RPMI7951 (cell line): ENCODE results near the gene SLCO1A2. TPM values are rescaled to one million over a fixed set of nuclear protein-coding genes. Genes with fewer than 3 reads are reported as not detected.
A peak's percentile ranks its signal among the peaks of the same experiment; 100 is the strongest.

Experiments used
- DNase-seq: peaks from one replicate; pipeline ENCODE4 v3.0.0-alpha.2; 2012; ENCODE audit warnings: low read depth
- total RNA-seq: library from RNA; depleted of rRNA; stranded (reverse); fragments of >200 nt; shearing (Covaris generic); gene quantifications from 2 replicates; pipeline ENCODE4 v1.2.3, GENCODE V29; 2014

SLCO1A2 gene
- total RNA-seq, 1 experiment from 2014 or later = not detected

DNA sequence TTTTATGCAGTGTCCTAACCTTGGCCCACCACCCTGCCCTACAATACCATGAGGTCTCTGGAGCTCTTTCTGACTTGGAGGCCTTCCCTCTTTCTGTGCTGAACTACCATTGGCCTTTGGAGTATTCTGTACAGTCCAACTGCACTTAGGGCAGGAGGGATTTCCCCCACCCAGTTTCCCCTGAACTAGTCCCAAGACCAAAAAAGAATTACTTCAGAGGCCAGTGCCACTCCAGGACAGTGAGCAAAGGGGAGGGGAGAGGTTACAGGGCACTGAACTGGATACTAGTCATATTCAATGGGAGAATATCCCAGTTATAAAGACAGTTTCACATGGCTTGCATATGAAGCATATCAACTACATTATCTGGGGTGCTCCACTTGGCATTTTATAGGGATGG is 6.1 kb downstream of the SLCO1A2 start:
- no peak for DNase-seq

DNA sequence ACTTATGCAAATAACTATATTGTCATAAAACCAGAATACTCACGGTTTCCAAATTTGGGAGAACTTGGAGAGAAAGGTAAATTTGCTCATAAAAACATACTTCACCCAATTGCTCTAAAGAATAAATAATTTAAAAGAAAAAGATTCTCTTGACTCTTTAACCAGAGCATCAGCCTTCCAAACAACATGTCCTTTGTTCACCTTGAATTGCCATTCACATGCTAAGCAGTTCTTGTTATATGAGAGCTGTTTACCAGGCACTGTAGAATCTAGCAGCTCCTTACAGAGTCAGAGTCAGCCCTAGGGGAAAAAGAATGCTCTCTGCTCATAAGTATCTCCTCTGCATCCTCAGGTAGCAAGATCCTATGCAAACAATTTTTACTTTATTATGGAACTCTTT is 10.2 kb downstream of the SLCO1A2 start:
- DNase-seq = no peak

DNA sequence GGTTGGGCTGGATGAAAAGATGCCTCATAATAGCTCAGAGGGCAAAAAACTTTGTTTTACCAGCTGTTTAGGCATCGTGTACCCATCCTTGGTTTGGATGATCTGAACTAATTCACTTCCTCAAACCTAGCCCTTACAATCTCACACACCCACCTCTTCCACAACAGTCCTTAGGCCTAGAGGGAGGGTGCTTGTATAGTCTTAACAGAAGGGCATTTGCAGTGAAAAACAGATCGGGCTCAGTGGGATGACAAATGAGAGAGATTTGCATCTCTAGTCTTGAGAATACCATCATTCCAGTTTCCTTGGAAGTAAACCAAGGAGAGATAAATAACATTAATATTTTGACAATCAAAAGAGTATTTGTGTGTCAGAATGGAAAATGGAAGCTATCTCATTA is 11.0 kb downstream of the SLCO1A2 start:
- DNase-seq = no peak

DNA sequence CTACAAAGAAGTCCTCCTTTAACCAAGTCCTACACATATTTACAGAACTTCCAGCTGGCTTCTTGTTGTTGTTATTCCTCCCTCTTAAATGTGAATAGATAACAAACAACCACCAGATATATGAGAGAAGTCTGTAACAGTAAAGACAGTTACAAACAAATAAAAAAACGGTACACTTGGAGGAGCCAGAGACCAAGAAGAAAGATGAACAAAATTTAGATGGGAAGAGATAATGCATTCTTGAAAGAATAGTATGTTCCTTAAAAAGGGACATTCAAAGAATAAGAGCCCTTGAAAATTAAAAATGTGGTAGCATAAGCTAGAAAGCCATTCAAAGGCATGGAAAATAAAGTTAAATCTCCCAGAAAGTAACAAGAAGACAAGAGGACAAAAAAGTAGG is 25.9 kb downstream of the SLCO1A2 start:
- no peak for DNase-seq

DNA sequence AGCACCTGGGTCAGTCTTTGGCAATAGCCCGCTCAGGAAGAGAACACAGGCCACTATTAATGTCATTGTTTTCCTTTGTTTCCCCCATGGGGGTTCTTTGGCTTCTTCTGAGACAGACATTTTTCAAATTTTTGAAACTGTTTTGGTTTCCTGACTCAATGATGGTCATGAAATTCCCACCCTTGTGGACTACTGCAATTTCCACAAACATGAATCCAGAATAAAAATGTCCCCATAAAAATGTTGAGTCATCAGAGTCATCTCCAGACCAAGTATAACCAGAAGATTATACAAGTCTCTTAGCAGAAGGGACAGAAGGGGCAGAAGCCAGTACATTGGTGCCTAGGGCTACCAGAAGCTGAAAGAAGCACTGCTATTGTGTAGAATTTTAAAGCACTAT is 29.1 kb downstream of the SLCO1A2 start:
- DNase-seq = no peak

DNA sequence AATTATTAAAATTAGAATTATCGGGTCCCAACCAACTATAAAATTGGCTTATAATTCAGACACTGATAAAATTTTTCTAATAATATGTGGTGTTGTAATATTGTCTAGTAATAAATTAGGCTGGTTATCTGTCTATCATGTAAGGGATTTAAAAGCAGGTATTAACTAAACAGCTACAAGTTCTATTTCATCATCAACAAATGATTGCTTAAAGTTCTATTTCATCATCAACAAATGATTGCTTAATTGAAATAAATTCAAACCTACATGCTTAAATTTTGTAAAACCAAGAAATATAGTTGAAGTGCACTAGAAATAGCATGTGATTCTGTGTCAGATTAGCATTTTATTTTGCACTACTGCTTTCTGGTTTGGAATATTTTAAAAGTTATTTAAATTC is 34.1 kb downstream of the SLCO1A2 start:
- no peak for DNase-seq

DNA sequence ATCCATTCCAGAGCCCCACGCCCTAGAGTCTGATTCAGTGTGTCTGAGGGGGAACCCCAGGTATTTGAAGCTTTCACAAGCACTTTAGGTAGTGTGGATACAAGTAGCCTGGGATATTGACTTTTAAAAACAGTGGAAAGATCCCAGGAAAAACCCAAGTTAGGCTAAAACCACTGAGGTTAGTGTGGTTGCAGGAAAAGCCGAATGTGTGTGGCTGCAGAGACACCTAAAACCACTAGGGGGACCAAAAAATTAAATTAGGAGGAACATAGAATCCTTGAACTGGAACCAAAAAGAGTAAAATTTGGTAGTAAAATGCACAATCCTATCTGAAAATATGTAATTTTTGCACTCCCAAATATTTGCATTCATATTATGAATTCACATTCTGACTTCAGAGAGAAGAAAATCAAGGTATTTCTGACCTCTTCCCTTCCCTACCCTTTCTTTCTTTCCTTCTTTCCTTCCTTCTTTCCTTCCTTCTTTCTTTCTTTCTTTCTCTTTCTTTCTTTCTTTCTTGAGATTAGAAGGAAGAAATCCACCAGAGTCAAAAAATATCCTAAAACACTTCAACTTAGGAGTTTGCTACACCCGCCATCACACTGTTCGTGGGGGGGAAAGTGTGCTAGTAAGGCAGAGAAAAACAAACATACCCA is 37.8 kb downstream of the SLCO1A2 start:
- peak; percentile 13 for DNase-seq

DNA sequence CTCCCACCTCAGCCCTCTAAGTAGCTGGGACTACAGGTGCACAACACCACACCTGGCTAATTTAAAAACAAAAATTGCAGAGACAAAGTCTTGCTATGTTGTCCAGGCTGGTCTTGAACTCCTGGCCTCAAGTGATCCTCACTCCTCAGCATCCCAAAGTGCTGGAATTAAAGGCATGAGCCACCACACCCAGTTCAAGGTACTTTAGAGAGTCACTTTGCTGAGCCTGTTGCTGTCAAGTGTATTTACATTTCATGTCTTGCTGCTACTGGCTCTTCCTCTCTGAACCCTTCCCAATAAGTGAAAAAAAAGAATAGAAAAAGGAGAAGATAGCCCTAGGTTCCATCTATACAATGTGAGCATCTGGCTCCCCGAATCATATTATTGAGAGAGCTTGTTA is 38.4 kb downstream of the SLCO1A2 start:
- no peak for DNase-seq

DNA sequence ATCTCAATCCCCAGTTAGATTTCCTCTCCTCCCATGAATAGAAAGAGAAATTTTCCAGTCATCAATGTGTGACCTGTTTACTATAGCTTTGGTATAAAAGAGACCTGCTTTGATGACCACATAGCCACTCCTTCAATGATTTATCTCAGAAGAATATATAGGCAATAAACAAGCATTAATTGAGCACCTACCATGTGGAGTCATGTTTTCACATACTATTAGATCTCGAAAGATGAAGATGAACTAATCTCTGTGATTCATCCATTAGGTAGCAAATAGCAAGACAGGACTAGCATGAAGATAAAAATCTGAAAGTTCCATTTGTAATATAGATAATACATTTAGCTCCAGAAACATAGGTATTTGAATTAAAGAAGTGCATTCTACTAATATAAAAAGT is 40.5 kb downstream of the SLCO1A2 start:
- DNase-seq = no peak

DNA sequence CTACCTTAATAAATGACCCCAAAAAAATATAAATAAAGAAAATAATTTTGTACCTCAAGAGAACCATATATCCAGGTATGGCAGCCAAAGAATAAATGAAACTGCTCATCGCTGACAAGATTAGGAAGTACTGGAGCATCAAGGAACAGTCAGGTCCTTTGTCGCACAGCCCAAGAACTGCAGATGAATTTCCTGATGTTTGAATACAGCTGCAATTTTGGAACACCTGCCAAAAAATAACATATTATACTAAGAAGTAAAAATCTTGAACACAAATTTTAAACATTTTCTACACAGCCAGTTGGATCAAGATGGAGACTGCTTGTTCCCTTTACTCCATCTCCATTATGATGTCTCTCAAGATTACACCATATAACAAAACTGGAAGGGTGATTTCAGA is 42.6 kb downstream of the SLCO1A2 start:
- no peak for DNase-seq

DNA sequence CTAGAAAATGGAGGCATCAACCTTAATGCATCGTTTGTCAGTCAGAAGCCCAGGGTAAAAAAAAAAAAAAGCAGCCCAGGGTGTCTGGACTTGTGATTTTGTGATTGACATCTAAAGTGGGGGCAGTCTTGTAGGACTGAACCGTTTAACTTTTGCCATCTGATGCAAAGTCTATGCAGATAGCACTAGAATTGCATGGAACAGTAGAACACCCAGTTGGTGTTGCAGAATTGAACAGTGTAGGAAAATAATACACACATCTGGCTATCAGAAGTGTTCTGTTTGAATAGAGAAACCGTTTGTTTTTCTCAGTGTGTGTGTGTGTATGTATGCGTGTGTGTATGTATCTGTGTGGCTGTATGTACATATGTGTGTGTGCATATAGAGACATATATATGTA is 45.0 kb downstream of the SLCO1A2 start:
- no peak for DNase-seq

DNA sequence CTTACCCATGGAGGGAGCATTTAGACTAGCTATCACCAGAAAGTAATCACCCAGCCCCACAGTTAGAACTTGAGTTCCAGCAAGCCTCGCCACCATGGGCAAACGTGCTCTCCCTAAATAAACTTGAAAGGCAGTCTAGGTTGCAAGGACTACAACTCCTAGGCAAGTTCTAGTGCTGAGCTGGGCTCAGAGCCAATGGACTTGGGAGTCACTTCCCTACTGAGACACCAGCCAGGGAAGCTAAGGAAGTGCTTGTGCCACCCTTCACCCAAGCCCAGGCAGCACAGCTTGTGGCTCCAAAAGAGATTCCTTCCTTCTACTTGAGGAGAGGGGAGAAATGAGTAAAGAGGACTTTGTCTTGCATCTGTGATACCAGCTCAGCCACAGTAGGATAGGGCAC is 57.9 kb downstream of the SLCO1A2 start:
- DNase-seq = no peak

DNA sequence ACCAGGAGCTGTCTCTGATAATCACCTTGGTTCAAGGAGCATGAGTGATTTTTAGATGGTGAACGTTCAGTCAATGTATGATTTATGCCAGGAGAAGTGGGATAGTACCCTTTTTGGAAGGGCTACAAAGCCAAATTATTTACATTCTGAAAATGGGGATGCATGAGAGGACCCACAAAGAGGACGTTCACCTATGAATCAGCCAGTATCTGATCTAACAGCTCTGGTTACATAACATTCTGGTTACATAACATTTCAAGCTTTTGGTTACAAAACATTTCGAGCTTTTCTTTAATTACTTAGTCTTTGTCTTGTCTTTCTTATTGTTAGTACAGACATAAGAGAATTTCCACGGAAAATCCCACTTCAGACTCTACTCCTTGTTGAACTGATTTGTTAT is 68.8 kb downstream of the SLCO1A2 start:
- no peak for DNase-seq

DNA sequence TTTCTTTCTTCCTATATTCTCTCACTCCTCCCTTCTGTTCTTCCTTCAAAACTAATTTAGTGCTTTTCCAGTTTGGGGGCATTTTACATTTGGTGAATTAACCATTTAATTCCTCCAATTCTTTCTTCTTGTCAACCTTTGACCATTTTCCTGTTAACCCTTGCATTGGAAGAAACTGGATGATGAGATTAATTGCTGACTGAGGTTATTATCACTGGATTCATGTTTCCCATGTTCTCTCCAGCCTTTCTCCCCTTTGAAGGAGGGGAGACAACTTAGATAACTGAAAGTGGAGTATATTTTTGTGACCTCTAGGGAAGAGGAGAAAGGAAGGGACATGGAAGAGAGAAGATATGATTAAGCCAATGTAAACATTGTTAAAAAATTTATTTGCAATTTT is 70.5 kb downstream of the SLCO1A2 start:
- DNase-seq = no peak

DNA sequence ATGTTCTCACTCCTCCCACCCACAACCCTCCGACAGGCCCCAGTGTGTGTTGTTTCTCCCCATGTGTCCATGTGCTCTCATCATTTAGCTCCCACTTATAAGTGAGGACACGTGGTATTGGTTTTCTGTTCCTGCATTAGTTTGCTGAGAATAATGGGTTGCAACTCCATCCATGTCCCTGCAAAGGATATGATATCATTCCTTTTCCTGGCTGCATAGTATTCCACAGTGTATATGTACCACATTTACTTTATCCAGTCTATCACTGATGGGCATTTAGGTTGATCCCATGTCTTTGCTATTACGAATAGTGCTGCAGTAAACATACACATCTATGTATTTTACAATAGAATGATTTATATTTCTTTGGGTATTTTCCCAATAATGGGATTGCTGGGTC is 77.5 kb downstream of the SLCO1A2 start:
- no peak for DNase-seq

DNA sequence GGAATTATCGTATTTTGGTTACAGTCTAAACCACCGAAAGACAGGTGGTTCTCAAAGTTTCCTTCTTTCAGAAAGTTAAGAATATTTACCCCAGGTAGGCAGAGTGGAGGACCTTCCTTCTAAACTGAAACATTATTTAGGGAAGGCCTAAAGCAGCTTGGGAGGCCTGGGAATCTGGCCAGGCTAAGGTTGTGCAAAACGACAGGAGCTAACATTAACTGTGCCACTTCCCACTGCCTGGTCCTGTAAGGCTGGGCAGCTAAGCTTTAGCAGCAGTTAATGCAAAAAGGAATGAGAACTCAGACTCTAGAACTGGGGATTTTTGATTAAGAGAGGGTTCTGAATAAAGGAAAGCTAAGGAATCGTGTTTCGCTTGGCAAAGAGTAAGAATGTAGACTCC is 82.6 kb downstream of the SLCO1A2 start:
- DNase-seq = no peak

DNA sequence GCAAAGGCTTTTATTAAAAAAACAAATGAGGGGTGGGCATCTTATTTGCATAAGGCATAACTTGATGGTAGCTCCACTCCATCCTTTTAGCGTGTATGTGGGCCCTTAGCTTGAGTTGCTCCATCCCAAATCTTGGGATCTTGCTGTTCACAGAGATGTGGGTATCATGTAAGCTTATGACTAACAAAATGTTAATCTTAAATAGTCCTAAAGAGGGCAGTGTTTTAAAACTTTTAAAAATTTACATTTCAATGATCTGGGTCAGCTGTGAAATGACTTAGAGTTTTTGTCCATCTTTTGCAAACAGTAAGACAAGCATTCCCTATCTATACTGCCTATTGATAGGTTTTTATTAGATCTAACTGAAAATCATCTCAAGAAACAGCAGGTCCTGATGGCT is 86.0 kb downstream of the SLCO1A2 start:
- DNase-seq = no peak

DNA sequence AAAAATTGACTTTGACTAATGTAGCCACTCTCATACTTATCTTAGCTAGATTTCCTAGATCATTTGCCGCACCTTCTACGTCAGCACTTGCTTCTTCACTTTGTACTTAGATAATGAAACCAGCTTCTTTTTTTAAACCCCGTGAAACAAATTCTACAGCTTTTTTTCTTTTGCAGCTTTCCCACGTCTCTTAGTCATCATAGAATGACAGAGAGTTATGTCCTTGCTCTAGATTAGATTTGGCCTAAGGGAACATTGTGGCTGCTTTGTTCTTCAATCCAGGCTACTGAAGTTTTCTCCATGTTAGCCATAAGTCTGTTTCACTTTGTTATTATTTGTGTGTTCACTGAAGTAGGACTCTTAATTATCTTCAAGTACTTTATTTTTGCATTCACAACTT is 94.9 kb downstream of the SLCO1A2 start:
- no peak for DNase-seq

DNA sequence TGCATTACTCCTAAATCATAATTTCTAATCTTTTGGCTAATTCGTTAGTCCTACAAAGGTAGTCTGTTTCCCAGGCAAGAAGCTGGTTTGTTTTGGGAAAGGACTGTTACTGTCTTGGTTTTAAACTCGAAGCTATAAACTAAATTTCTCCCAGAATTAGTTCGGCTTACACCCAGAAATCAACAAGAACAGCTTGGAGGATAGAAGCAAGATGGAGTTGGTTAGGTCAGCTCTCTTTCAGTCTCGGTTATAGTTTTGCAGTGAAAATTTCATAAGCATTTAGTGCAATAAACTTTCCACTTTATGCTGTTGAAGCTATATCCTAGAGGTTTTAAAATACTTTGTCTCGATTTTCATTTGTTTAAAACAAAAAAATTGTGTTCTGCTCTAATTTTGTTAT is 100.3 kb downstream of the SLCO1A2 start:
- no peak for DNase-seq

DNA sequence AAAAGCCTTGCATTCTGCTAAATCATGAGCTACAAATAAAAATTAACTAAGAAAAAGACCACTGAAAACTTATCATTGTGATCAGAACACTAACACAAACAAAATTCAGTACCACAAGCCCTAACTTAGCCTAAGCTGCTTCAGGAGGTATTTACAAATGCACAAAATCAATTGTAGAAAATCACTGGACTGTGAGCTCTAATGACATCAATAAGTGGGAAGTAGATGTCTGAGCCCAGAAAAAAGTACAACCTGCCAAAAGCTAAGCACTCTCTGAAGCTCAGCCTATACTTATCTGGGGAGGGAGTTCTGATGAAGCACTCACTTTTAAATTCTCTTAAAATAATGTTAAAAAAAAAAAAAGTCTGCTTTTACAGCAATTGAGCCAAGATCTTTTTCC is 110.8 kb downstream of the SLCO1A2 start:
- DNase-seq = no peak

DNA sequence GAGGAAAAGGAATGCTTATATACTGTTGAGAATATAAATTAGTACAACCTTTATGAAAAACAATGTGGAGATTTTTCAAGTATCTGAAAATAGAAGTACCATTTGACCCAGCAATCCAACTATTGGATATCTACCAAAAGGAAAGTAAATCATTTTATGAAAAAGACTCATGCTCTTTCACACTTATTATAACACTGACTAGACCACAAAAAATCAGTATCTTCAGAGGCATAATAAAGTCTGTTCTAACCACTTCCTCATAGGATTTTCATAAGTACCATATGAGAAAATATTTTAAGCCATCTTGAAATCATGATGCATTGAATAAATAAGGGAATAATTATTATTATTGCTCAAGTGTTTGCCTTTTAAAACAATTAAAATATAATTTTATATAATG is 112.9 kb downstream of the SLCO1A2 start:
- DNase-seq = no peak

DNA sequence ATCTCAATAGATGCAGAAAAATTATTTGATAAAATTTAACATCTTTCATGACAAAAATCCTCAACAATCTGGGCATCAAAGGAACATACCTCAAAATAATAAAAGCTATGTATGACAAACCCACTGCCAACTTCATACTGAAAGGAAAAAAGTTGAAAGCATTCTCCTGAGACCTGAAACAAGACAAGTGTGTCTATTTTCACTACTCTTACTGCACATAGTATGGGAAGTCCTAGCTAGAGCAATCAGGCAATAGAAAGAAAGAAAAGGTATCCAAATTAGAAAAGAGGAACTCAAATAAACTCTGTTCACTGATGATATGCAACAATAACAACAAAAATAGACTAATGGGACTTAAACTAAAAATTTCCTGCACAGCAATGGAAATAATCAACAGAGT is 113.6 kb downstream of the SLCO1A2 start:
- DNase-seq = no peak

DNA sequence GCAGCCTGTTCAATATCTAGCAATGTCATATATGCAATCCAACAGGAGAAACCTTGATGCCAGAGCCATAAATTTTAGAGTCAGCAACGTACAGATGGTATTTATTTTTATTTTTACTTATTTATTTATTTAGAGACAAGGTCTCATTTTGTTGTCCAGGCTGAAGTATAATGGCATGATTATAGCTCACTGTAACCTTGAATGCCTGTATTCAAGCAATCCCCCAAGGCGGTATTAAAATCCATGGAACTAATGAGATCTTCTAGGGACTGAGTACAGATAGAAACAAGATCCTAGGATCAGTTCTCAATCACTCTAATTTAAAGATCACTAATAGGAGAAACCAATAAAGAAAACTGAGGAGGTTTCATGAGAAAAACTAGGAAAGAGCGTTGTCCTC is 114.5 kb downstream of the SLCO1A2 start:
- no peak for DNase-seq

DNA sequence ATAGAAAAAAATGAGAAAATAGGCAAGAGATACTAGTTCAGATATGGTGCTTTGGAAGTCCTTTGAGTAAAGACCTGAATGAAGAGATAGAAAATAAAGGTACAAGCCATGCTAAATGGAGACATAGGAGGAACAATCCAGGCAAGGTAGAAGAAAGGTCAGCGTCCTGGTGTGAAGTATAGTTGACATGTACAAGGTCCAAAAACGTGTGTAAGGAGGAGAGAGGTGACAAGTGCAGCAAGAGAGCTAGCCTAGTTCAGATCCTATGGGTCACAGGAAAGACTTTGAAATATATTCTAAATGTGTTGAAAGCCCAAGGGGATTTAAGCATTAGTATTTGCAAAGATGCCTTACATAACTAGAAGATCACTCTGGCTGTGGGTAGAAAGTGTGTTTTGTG is 115.5 kb downstream of the SLCO1A2 start:
- no peak for DNase-seq
